ENCODE measurements around the gene TPI1.
A peak's percentile ranks its signal among the peaks of the same experiment; 100 is the strongest.
"Not testable (repeated sequence)": the region's sequence is repeated elsewhere in the genome, so short reads cannot be mapped to it uniquely, and the experiment has no call there.

The TPI1 gene

DNA sequence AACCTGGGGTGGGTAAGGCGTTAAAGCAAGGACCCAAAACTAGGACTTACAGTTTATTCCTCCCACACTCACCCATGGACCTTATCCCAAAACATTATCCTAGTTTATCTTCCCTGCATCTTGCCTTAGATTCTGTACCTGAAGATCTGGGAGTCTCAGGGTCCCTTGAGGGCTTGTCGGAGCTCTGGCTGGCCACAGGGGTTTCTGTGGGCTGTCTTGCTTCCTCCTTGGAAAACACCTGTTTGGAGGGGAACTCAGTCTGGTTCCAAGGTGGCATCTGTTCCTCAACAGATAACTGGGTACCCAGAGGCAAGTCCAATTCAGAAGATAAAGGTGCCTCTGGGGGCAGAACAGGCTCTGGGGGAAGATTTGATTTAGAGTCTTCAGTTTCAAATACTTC lies 17.9 kb upstream of the TPI1 start:
- no peak for DNase-seq

DNA sequence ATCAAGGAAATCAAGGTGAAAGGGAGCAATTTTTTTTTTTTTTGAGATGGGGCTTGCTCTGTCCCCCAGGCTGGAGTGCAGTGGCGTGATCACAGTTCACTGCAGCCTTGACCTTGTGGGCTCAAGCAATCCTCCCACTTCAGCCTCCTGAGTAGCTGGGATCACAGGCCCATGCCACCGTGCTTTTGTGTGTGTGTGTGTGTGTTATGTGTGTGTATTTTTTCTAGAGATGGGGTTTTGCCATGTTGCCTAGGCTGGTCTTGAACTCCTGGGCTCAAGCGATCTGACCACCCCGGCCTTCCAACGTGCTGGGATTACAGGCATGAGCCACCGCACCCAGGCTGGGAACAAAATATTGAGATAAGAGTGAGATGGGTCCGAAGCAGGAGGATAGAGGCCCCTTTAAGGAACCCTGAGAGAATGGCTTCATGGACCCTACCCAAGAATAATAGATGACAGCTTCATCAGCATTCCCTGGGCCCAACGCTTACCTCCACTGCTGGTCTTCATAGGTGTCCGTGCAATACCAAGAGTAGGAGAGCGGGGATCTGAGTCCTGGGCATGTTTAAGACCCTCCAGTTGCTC lies 17.3 kb upstream of the TPI1 start:
- no peak for DNase-seq

DNA sequence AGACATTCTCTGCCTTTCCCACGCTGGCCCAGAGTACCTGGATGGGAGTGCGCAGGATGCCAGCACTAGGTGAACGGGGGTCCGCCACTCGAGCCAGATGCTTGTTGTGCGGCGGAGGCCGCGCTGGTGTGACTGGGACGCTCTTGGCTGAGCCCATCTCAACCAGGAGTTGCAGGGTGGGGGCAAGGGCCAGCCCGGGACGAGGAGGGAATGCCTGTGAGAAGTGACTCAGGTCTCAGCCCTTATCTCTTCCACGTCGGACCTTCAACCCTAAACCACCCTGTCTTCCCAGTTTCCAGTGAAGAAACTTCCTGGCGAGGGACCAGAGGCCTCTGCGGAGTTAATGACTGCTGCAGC lies 16.6 kb upstream of the TPI1 start:
- DNase-seq: no peak

DNA sequence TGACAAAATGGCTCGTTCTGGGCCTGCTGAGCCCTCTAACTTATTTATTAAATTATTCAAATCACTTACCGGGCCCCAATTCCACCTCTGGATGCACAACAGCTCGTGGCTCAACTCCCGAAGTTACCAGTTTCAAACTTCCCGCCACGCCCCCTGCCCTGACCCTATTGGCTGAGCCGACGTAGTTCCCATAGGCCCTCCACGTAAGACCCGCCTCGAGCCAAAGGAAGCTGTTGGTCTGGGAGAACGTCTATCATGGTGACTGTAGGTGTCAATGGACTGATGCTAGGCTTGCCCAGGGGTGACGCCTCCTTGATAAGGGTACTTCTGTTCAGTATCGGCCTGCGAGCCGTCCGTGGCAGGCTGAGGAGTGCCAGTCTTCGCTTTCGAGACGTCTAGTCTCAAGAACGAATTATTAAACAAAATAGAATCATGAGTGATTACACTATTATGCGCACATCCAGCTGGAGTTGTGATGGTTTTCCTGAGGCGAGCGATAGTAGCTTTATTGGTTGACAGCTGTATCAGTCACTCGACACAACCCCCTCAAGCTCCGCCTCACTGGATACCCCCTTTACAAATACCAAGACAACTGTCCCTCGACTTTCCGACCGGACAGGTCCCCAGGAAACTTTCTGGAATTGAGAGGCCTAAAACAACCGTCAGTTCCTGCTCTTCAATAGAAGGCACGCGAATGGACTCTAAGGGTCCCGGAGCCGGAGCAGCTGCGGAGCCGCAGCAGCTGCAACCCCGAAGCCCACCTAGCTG lies 16.0 kb upstream of the TPI1 start, which contains the start of gene CDCA3:
Gene CDCA3 (minus strand): TSS at position 134 of the 768 bp plus-strand sequence. CDS start 334 bp downstream, outside the sequence.
- DNase-seq: peak; percentile 99

DNA sequence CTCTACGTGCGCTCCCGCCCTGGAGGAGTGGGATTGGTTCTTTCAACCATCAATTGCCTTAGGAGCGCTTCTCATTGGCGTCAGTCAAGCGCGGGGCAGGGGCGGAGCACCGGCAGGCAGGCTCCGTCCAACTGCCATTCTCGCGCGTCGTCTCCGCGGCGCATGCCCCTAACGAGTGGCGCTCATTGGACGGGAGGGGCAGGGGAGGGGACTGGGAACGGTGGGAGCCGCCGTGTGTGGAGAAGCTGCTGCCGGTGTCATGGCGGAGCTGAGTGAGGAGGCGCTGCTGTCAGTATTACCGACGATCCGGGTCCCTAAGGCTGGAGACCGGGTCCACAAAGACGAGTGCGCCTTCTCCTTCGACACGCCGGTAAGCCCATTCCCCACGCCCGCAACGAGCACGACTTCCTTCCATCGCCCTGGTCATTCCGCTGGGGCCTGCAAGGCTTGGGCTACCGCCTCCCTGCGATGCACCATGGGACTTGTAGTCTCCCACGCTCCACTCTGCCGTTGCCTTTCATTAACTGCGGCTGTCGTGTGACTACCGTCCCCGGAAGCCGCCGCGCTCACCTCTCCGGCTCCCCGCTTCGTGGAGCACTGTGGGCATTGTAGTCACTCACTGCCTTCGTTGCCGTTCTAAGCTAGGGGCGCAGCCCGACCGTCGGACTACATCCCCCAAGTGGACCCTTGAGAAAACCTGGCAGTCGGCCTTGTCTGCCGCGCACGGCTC lies 15.2 kb upstream of the TPI1 start, which contains the start of gene USP5:
Gene USP5 (plus strand): TSS at position 230 of the 730 bp plus-strand sequence. CDS start 30 bp downstream, at position 260.
- peak; percentile 100 for DNase-seq

DNA sequence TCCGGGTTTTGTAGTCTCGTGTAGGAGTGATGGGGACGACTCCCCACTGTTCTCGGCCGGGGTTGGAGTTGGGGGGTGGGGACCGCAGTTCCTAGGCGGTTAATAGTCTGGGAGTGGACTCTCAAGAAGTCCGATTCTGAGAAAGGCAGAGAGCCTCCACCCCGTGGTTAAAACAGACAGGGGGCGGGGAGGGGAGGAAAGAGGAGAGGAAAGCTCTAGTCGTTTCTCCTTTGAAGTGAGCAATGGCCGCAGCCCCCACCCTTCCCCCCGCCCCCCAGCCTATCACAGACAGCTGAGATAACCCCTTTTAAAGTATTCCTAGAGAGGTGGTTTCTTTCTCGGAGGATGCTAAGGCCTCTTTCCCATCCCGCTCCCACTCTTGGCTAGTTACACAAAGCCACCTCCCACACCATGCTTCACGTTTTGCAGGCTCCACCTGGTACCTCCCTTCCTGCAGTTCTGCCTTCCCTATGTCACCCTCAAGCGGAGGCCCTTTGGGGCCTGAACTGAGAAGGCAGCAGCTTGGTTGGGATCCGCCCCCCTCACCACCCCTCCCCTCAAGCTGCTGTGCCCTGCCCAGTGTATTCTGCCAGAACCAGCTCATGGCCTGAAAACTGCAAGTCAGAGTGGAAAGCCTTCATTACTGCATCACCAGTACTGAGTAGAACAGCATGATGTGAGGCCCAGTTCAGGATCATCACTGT lies 14.5 kb upstream of the TPI1 start:
- DNase-seq: no peak

DNA sequence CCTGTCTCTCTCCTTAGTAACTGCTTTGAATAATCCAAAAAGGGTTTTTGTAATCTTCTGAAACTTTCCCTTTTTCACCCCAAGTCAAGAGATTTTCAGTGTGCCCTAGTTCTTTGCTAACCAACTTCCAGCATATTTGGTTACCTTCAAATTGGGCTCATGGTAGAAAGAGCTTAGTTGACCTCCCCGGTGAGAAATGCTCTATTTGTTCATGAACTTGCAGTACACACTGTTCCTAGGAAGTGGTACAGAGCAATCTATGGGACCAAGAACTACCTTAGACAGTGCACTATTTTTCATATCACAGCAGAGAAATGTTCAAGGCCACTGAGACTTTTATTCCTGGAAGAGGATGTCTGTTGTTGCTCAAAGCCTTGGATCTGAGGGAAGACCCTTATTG lies 13.7 kb upstream of the TPI1 start:
- no peak for DNase-seq

DNA sequence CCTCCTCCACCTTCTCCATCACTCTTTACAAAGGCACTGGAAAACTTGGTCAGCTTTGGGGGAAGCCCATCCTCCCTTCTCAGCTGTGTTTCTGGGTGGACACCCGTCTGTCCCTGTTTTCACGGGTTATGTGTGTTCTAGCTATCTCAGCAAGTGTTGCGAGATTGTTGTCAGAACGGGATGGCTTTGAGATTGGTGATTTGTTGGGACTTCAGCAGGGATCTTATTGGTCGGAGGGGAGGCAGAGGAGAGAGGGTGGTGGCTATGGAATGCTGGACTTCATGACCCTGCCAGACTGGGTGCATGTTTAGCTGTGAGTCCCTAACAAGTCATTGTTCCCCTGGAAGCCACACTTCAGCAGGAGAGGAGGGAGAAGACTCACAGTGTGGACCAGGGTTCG lies 13.3 kb upstream of the TPI1 start:
- no peak for DNase-seq

DNA sequence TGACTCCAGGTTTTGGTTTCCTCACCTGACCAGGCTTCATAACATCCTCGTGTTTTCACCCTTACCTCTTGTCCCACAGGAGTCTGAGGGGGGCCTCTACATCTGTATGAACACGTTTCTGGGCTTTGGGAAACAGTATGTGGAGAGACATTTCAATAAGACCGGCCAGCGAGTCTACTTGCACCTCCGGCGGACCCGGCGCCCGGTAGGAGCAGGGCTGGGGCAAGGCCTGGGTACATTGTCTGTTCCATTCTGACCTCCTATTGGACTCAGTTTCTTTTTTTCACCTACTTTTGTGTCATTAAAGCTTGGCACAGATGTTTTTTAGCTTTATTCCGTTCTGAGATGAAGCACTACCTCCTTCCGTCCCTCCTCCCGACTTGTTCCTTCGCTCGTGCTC lies 12.0 kb upstream of the TPI1 start:
- no peak for DNase-seq

DNA sequence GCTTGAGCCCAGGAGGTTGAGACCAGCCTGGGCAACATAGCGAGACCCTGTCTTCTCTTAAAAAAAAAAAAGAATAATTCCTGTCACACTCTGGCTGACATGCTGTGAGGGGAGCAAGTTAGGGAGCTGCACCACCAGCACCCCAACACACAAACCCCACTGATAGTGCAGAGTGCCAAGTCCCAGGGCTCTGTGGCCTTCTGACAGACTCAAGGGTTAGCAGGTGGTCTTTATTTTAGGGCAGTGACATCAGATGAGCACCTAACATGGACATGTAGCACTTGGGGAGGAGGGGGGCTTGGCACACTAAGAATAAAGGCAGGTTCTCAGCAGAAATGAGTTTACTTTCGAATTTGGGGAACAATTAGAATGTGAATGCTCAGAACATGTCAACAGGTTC lies 8.5 kb upstream of the TPI1 start:
- DNase-seq: no peak

DNA sequence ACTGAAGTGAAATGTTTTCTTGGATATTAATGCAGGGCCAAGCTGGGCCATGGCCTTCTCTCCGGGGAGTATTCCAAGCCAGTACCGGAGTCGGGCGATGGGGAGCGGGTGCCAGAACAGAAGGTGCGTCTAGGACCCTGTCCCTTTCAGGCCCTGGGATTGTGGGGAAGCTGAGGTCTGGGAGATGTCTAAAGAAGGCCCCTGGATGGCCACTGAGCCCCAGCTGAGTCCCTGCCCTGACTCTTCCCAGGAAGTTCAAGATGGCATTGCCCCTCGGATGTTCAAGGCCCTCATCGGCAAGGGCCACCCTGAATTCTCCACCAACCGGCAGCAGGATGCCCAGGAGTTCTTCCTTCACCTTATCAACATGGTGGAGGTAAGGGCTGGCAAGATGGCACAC lies 7.2 kb upstream of the TPI1 start:
- no peak for DNase-seq

DNA sequence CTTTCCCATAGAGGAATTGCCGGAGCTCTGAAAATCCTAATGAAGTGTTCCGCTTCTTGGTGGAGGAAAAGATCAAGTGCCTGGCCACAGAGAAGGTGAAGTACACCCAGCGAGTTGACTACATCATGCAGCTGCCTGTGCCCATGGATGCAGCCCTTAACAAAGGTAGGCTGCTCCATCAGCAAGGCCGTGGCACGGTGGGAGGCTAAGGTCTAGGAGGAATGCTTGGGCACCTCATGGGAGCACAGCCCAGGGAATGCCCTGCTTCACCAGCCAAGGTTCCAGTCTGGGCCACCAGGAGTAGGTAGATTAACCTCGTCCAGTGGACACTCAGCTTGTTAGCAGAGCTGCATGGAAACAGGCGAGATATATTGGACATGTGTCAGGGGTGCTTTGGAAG lies 6.4 kb upstream of the TPI1 start:
- DNase-seq: no peak

DNA sequence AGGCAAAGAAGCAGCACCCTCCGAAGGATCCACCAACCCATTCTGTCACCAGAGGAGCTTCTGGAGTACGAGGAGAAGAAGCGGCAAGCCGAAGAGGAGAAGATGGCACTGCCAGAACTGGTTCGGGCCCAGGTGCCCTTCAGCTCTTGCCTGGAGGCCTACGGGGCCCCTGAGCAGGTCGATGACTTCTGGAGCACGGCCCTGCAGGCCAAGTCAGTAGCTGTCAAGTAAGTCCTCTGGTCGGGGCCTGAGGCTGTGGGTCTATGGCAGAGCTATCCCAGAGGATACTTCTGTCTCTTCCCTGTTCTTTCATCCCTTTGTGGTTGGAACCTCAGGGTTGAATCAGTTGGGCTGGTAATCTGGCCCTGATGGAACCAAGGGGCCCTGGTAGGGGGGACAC lies 5.9 kb upstream of the TPI1 start:
- no peak for DNase-seq

DNA sequence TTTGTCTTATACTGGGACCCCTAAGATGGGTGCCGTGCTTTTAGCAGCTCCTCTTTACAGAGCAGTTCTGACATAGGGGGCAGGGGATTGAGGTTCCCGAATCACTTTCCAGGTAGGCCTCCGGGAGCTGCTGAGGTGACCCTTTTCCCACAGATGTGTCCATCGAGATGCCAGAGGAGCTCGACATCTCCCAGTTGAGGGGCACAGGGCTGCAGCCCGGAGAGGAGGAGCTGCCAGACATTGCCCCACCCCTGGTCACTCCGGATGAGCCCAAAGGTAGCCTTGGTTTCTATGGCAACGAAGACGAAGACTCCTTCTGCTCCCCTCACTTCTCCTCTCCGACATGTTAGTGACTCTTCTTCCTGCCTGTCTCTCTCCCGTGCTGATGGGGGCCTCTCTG lies 4.3 kb upstream of the TPI1 start:
- no peak for DNase-seq

DNA sequence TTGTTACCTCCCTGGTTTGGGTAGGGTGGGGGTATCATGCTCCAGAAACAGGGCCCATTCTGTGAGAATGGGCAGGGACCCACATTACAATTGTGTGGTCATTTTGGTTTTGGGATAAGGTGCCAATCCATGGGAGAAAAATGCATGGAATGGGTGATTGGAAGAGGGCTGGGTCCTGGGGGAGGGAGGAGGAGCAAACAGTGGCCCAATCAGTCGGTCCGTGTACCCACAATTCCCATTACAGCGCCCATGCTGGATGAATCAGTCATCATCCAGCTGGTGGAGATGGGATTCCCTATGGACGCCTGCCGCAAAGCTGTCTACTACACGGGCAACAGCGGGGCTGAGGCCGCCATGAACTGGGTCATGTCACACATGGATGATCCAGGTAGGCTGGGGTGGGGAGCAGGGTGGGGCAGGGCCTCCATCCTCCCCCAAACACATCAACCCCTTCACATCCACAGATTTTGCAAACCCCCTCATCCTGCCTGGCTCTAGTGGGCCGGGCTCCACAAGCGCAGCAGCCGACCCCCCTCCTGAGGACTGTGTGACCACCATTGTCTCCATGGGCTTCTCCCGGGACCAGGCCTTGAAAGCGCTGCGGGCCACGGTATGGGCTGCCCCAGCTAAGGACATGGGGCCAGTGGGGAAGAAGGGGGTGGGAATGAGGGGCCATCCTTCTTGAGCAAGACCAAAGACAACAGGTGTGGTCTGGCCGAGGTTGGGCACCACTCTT lies 3.6 kb upstream of the TPI1 start:
- no peak for DNase-seq

DNA sequence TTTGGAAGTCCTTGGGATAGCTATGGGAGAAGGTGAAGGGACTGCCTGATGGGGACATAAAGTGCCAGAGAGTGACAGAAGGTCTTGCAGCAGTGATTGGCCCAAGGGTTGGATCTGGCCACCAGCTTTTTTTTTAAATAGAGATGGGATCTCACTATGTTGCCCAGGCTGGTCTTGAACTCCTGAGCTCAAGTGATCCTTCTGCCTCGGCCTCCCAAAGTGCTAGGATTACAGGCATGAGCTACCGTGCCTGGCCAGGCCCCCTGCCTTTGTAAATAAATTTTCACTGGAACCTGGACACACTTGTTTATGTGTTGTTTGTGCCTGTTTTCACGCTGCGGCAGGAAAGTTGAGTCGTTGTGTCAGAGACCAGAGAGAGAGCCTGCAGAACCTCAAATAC lies 2.0 kb upstream of the TPI1 start:
- DNase-seq: not testable (repeated sequence)

DNA sequence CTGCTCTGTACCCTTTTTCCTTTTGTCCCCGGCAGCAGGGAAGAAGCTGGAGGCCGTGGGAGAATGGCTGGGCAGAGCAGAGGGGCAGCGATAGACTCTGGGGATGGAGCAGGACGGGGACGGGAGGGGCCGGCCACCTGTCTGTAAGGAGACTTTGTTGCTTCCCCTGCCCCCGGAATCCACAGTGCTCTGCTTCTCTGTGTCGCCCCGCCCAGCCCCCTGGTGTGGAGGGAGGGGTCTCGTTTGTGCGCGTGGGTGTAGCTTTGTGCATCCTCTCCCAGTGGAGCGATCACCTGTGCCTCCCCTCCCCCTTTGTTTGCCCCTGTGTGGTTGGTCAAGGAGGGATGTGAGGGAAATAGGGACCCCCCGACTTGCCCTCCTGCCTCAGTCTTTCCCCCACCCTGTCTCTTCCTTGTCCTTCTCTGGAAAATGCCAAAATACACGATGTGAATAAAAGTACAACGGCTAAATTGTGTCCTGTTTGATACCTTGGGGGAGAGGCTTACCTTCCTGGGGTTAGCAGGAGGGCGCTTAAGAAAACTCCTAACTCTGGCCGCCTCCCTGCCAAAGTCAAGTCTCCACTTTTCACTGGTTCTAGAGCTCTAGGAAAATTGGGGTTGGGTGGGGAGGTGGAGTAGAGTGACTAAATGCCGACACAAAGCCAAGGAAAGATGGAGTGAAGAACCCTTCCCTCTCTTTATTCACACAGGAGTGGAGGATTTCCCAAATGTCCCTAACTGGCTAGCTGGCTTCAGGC lies 990 bp upstream of the TPI1 start:
- DNase-seq: no peak

DNA sequence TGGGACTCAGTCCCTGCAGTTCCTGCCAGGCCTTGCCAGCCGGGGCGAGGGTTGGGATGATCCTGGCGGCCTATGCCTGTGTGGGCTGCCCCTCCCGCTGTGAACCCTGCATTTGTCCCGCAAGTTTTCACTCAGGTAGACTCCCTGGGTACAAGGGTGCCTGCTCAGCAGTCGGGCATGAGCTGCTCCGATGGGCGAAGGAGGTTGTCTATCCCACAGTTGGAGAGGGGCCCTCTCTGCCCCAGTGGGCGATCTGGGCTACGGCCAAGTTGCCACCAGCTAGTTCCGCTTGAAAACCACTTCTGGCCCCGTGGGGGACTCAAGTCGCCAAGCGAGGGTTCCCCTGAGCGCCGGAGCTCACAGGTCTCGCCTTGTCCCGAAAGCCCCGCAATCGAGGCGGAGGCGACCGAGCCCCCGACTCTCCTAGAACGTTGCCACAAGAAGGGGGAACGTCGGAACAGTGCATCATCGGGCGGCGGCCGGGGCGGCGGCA lies 365 bp upstream of the TPI1 start:
- DNase-seq: peak; percentile 65

DNA sequence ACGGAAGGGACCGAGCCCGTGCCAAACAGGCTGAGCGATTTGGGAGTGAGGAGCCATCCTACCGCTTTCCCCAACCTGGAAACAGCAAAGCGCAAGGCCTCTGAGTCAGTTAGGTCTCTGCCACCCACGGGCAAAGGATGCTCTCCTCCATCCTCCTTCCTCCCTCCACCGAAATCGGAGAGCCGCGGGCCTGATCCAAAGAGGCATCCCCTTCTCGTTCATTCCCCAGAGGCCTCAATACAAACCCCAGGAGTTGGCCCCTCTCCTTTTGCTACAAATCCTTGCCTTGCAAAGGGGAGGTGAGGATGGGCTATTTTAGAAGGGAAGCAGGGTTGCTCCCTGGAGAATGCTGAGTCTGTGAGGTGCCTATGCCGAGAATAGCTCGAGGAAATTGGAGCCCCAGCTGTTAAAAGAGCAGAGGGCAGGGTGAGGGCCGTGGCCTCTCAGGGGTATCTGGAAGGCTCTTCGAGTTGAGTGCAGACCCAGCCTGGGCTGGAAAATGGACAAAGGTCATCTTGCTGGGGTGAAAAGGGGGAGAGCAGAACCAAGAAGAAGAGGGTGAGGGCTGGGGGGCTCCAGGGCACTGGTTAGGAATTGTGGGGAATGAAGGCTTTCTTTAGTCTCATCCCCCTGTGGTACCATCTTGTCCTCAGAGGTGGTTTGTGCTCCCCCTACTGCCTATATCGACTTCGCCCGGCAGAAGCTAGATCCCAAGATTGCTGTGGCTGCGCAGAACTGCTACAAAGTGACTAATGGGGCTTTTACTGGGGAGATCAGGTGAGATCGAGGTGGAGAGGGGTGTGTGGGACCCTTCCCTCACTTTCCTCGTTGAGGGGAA lies 1.1 kb downstream of the TPI1 start:
- DNase-seq: peak; percentile 35

All from inflammatory macrophage treated with lipopolysaccharide for 4 hours (primary cell).